Tibial nerve (tissue), 3 donors: Measurements from ENCODE around the gene ZNF629.
"Not testable (repeated sequence)": the region's sequence is repeated elsewhere in the genome, so short reads cannot be mapped to it uniquely, and the experiment has no call there.

ENCODE experiments used
- CTCF ChIP-seq, 5 experiments: fragments of 200-600 bp in 3 of 5; fragments of 450-650 bp in 2 of 5; sonication (generic) in 3 of 5; IDR thresholded peaks; one replicate each; pipeline ENCODE4 v1.5.1; 2016 to 2019; ENCODE audit warnings: antibody characterized with exemption in 5 of 5, mild to moderate bottlenecking in 3 of 5, moderate library complexity in 2 of 5
- POLR2A ChIP-seq, 2 donors: fragments of 450-650 bp; IDR thresholded peaks; one replicate each; pipeline ENCODE4 v1.6.1; 2017; ENCODE audit warnings: antibody characterized with exemption in 2 of 2, mild to moderate bottlenecking in 2 of 2, moderate library complexity in 2 of 2

GRCh38 chr16:30809675-30810074 lies 22.7 kb upstream of the ZNF629 start:
- TF ChIP-seq CTCF, POLR2A (IDR thresholded peaks at IDR 0.05): not testable (repeated sequence)
